GM18909 (cell line): Measurements from ENCODE around the gene TTLL6.
A peak's percentile ranks its signal among the peaks of the same experiment; 100 is the strongest.
"Not testable (repeated sequence)": the region's sequence is repeated elsewhere in the genome, so short reads cannot be mapped to it uniquely, and the experiment has no call there.

ENCODE experiments used
- ATAC-seq: cut with Tn5 transposase; IDR thresholded peaks from one replicate; pipeline ENCODE4 v1.9.1; 2021; ENCODE audit warnings: mild to moderate bottlenecking; ENCODE audit not compliant: unreplicated experiment, poor library complexity

TTLL6 gene

DNA sequence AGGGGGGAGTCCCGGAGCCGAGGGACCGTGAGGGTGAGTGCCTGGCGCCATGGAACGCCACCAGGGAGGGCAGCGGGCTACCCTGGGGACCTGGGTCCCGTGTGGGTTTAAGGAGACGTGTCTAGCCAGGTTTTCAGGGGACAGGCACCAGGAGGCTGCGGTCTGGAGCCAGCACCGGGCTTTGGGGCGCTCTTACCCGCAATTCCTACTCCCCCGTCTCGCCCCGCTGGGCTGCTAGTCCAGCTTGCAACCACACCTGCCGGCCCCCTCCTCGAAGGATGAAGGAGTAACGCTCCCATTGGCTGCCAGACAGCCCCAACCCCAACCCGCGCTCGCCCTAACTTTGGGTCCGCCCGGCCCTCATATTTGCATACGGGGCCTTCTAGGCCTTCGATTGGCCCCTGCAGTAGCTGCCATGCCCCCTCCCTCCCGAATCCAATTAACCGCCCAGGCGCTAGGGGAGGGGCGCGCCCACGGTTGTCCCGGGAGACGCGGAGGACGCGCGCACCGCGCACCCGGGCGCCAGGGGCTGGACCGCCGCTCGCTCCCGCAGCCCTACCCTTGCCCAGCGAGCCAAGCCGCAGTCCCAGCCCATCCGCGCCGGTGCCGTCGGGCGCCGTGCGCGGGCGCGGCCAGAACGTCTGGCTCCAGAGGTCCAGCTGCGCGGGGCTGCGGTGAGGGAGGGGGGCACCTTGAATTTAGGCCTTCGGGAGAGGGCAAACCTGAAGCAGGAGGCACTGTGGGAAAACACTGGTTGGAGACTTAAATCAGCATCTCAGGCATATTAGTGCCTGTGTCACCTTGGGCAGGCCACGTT, at the start of gene TTLL6:
Gene TTLL6 (minus strand): TSS at position 456 of the 817 bp plus-strand sequence. CDS start 157 bp downstream, at position 299.
- ATAC-seq = peak; percentile 82

DNA sequence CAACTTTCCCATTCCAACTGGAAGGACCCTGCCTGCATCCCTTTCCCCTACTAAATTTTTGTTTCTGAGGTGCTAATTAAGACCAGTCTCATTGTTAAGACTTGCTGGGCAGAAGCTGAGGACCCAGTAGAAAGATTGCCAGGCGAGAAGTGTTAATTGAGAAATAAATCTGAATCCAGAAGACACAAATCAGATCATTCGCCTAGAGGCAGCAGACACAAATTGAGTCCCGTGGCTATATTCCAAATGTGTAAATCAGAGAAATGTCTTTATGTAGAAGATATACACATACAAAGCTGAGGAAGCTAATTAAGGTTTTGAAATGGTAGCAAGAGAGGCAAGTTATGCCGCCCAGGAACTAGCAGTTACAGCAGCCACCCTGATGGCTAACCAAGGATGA, 43.4 kb upstream of the TTLL6 start:
- ATAC-seq = no peak

DNA sequence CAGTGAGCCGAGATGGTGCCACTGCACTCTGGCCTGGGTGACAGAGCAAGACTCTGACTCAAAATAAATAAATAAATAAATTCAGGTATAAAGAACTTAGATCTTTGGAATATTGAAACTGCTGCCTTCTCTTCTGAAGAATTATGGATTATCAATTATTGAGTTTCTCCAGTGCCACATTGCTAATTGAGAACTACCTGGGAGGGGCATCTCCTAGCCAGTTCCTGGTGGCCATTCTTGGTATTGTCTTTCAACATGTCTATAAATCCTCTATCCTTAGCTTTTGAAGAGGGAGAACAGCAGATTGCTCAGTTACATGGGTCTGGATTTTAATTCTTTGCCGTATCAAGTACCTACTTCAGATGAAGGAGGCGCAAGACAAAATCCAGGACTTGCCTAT, 43.0 kb upstream of the TTLL6 start:
- no peak for ATAC-seq

DNA sequence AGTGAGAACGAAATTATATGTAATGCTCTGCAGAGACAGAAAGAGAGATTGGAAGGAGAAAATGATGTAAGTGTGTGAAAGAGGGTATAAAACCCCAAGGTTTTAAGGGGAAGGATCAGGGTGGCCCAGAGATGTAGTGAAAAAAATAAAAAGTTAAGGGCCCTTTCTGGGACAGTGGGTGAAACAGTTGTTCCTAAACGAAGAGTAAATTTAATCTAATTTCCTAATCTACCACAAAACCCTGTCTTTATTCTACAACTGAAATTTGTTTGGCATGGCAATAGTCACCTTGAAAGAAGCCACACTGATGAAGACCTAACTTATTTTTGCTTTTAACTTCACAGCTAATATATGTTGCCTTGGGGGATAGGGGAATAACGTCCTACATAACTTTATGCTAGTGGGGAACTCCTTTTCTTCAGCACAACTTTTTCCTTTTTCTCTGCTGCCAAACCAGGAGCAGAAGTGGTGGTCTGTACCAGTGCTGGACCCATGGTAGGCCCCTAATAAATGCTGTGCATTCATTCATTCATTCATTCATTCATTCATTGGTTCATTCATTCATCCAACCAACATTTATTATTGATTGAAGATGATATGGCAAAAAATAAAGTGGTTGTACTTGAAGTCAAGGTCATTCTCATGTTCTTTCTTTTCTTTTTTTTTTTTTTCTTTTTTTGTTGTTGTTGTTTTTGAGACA, 39.2 kb upstream of the TTLL6 start:
- no peak for ATAC-seq

DNA sequence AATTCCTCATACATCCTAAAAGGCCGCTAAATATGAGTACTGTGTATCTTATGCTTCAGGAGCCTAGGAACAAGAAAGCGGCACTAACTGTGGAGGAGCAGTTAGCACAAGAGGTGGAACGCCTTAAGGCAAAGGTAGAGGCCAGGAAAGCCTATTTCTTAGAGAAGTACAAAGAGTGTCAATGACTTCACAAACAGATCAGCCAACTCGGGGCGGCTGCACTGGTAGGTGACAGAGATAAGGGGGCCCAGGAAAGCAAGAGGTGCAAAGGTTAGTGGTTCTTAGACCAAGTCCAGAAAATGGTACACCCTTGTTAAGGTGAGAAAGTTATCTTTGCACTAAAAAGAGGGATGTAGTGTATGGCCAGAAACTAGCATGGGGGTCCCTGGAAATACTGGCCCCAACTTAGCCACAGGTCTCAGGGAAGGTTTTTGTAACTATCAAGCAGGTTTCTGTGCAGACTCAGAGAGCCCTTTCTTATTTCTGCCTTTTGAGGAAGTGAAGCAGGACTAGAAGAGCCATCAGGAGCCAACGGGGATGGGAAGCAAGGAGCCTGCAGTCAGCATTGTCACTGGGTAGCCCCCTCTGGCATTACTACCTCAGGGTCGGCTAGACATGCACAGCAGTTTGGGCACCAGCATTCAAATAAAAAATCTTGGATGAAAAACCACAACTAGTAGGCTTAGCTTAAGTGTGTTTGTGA, 37.9 kb upstream of the TTLL6 start:
- ATAC-seq = no peak

DNA sequence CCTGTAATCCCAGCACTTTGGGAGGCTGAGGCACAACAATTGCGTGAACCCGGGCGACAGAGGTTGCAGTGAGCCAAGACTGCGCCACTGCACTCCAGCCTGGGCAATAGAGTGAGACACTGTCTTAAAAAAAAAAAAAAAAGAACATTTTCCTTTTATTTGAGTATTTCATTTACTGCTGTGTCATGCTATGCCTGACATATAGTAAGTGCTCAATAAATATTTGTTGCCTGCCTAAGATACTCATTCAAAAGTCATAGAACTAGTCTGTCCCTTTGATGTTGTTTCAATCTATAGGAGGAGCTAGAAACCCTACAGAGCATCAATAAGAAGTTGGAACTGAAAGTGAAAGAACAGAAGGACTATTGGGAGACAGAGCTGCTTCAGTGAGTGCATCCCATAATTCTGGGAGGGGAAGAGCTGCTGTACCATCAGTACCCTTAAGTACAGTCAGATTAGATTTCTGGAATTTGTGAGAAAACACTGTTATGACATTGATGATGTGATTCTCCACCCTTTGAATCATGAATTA, 33.8 kb upstream of the TTLL6 start:
- ATAC-seq = no peak

DNA sequence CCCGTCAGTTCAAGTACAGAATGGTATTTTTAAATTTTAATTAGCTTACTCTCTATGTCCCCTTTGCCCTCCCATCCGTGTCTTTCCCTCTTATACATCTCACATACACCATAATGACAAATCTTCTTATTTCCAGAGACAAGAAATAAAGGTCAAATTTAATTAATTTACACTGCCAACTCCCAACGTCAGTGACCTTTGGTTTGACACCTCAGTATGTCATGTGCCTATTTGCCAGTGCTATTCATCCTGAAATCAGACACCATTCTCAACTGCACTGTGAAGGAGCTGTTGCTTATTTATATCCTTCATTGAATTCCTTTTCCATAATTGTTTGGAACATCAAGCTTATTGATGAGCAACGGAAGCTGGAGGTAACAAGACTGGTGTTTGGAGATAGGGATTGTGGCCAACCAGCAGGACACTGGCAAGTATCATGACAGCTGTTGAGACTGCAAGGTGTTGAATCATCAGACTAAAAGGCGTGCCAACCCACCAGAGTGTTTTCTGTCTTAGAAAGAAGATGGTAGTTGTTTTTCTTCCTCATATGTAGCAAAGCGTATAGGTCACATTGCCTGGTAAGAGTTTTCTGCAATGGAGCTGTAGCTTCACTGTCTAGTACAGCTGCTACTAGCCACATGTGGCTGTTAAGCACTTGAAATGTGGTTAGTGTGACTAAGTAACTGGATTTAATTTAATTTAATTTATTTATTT, 26.3 kb upstream of the TTLL6 start:
- ATAC-seq = no peak

DNA sequence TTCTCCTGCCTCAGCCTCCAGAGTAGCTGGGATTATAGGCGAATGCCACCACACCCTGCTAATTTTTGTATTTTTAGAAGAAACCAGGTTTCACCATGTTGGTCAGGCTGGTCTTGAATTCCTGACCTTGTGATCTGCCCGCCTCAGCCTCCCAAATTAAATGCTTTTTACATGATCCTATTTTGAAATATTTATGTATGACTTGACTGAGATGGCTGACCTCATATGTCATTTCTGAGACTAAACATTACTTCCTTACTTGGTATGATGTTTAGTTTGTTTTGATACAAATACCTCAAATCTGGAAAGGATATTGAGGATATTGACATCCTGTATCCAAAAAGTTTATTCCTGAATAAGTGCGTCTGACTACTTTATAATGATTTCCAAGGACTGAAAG, 25.7 kb upstream of the TTLL6 start:
- no peak for ATAC-seq

DNA sequence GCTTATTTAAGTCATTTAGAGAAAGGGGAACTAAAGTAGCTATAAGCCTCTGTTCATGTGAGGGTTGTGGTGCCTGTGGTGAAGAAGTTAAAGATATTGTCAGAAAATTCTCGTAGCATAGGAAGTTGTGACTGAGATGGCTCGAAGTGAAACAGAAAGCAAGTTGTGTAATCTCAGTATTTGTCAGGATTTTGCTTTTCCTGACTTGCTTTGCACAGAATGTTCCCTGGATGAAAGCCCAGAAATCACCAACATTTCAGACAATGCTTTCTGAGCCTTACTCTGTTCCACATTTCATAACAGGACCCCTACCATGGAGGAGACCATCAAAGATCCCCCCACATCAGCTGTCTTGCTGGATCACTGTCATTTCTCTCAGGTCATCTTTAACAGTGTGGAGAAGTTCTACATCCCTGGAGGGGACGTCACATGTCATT, 24.4 kb upstream of the TTLL6 start:
- peak; percentile 73 for ATAC-seq

DNA sequence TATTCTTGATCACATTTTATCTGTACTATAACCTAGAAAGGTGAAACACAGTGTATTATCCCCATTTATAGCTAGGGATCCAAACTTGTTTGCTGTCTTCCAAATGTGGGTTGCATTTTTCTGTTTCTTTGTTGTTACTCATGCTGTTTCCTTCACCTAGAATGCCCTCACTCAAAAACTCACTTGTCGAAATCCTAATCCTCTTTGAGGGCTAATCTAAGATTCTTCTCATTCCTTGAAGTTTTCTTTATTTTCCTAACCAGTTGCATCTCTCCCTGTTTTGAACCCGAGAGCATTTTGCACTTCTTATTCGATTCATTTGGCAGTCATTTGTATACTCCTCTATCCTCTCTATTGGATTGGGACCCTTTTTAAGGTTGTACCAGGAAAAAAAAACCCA, 23.4 kb upstream of the TTLL6 start:
- ATAC-seq = no peak

DNA sequence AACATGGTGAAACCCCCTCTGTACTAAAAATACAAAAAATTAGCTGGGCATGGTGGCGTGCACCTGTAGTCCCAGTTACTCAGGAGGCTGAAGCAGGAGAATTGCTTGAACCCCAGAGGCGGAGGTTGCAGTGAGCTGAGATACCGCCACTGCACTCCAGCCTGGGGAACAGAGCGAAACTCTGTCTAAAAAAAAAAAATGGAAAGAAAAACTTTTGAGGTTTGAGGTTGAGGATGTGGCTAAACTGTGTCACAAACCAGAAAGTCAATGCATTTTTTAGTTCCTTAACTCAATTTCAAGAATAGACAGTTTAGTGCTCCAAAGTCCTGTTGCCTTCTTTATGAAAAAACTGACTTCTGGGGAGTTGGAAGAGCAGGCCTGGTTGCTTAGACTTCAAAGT, 20.4 kb upstream of the TTLL6 start:
- ATAC-seq = not testable (repeated sequence)

DNA sequence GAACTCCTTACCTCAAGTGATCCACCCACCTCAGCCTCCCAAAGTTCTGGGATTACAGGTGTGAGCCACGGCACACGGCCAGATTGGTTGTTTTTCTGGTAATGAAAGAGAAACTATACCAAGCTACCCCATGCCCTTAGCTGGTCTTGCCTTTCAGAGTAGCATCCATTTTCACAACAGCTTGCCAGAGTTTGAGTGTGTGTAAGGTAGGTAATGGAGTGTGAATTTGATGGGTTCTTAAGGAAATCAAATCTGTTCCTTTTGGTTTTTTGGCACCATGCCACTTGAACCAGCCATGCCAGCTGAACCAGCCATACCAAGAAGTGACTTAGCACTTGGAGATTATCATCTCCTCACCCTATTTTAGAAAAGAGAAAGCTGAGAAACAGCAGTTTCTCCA, 18.9 kb upstream of the TTLL6 start:
- no peak for ATAC-seq

DNA sequence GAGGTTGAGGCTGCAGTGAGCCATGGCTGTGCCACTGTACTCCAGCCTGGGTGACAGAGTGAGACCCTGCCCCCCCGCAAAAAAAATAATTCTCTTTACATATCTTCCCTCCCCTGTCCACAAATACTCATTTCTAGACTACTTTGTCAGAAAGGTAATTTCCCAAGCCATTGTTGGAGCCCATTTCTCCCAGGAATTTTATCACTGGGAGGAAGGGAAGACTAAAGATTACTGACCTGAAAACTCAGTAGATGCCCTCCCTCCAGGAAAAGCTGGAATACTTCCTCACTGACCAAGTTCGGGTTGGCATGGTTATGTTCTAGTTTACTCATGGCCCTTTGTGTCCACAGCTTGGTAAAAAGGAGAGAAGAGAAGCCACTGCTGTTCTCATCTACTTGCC, 17.9 kb upstream of the TTLL6 start:
- no peak for ATAC-seq

DNA sequence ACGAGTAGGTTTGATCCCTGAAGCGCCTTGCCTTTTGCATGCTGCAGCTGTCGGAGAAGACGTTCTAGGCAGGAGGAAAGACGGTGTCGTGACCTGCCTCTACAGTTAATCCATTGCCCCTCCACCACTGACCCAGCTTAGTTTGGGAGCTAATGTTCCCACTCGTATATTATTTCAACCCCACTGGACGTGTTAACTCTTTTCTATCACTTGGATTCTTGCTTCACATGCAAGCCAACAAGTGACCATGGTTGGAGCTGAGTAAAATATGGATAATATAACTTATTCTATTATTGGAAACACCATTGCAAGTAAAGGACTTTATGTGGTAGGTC, 14.5 kb upstream of the TTLL6 start:
- no peak for ATAC-seq

DNA sequence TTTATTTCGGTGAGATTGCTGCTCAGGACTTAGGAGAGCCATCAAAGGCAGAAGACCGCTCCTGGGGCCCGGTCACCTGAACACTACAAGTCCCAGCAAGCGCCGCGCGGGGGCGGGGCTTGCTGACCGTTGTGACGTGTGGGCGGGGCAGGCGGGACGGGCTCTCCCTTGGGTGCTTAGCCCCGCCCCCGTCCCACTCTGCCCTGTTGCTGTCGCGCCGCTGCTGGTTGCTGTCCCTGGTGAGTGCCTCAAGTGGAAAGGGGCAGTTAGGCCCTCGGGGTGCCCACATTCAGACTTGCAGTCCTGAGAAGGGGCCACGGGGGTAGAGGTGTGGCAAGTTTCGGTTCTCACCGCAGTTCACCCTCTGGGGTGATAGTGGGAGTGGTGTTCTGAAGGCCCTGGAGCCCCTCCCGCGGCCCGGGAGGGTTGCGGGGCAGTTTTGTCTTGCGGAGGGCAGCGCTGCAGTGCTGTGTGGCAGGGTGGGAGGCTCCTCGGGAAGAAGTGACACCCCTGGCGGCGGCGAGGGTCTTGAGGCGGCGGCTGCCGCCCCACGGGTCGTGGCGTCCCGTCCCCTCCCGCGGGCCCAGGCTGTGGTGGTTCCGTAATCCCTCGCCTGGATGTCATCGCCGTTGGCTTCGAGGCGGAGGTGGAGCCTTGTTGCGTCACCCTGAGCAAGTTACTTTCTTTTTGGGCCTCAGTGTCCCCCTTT, 14.0 kb upstream of the TTLL6 start, which contains the start of gene CALCOCO2:
Gene CALCOCO2 (plus strand): TSS at position 196 of the 709 bp plus-strand sequence. CDS start 10,673 bp downstream, outside the sequence.
- peak; percentile 84 for ATAC-seq

DNA sequence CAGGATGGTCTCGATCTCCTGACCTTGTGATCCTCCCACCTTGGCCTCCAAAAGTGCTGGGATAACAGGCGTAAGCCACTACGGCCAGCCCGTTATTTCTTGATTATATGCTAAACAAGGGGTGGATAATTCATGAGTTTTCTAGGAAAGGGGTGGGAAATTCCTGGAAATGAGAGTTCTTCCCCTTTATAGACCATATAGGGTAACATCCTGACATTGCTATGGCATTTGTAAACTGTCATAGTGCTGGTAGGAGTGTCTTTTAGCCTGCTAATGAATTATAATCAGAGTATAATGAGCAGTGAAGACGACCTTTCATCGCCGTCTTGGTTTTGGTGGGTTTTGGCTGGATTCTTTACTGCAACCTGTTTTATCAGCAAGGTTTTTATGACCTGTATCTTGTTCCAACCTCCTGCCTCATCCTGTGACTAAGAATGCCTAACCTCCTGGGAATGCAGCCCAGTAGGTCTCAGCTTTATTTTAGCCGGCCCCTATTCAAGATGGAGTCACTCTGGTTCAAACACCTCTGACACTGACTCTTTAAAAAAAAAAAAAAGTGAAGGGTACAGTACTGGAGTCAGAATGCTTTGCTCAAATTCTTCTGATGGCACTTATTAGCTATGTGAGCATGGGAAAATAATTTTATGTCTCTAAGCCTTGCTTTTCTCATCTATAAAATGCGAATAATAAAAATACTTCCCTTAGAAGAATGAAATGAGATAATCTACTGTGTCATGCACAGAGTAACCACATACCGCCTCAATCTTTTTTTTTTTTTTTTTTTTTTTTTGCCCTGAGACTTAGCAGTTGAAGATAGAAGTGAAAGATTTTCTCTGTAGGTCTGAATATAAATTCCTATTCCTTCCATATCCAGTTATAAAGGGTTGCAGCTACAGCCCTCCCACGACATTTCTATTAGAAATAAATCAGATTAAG, 8.7 kb upstream of the TTLL6 start:
- ATAC-seq = no peak

DNA sequence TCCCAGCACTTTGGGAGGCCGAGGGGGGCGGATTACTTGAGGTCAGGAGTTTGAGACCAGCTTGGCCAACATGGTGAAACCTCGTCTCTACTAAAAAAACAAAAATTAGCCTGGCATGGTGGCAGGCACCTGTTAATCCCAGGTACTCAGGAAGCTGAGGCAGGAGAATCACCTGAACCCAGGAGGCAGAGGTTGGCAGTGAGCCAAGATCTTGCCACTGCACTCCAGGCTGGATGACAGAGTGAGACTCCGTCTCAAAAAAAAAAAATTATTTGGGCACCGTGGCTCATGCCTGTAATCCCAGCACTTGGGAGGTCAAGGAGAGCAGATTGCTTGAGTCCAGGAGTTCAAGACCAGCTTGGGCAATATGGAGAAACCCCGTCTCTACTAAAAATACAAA, 3.9 kb upstream of the TTLL6 start:
- not testable (repeated sequence) for ATAC-seq

DNA sequence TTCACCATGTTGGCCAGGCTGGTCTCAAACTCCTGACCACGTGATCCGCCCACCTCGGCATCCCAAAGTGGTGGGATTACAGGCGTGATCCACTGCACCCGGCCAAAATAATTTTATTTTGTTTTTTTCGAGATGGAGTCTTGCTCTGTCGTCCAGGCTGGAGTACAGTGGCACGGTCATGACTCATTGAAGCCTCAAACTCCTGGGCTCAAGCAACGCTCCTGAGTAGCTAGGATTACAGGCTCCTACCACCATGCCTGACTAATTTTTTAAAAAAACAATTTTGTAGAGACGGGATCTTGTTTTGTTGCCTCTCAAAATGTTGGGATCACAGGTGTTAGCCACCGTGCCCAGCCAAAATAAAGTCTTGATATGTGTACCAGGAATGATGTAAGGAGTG, 2.4 kb upstream of the TTLL6 start:
- no peak for ATAC-seq
